ENCODE measurements around the gene CLASP1. TPM values are rescaled to one million over a fixed set of nuclear protein-coding genes. Genes with fewer than 3 reads are reported as not detected.
"Not testable (repeated sequence)": the region's sequence is repeated elsewhere in the genome, so short reads cannot be mapped to it uniquely, and the experiment has no call there.

The CLASP1 gene
- 16.0 TPM for polyA plus RNA-seq

- Mint-ChIP-seq H3K36me3 (peaks cover 3% of the 10 kb centered on the region), H3K27me3 (no peaks in the 10 kb centered on the region), H3K4me3 (peak within 1 kb of the TSS; percentile 99 to 100 (median 100)), H3K9me3 (no peaks in the 10 kb centered on the region), H3K27ac (peak within 1 kb of the TSS; percentile 99 to 100 (median 100)), H3K4me1 (peaks cover 34 to 48% (median 43%) of the 10 kb centered on the region in 3 donors)
These were observed at the start of gene CLASP1 for GRCh38 chr2:121649149-121649595. TSS of gene CLASP1 (minus strand) at chr2:121649462. CDS start at chr2:121605895, 43,567 bp downstream.

- no peak overlapping the region for H3K27ac Mint-ChIP-seq
- H3K36me3 Mint-ChIP-seq: peaks cover 2% of the 10 kb centered on the region
- peaks cover 6 to 10% (median 7%) of the 10 kb centered on the region in 3 donors for H3K4me1 Mint-ChIP-seq
- H3K4me3 Mint-ChIP-seq: no peak overlapping the region
- no peaks in the 10 kb centered on the region for H3K9me3 Mint-ChIP-seq
- H3K27me3 Mint-ChIP-seq: peaks cover 4% of the 10 kb centered on the region
These were observed 49.2 kb upstream of the CLASP1 start for GRCh38 chr2:121698318-121698930.

- H3K27ac Mint-ChIP-seq: no peak overlapping the region
- H3K4me3 Mint-ChIP-seq: no peak overlapping the region
- peaks cover 4% of the 10 kb centered on the region for H3K27me3 Mint-ChIP-seq
- H3K36me3 Mint-ChIP-seq: peaks cover 2% of the 10 kb centered on the region
- no peaks in the 10 kb centered on the region for H3K9me3 Mint-ChIP-seq
- peaks cover 6 to 10% (median 7%) of the 10 kb centered on the region in 3 donors for H3K4me1 Mint-ChIP-seq
These were observed 47.9 kb upstream of the CLASP1 start for GRCh38 chr2:121697108-121697631.

GRCh38 chr2:121696410-121696930 is 47.2 kb upstream of the CLASP1 start:
- Mint-ChIP-seq H3K27me3 (peaks cover 4% of the 10 kb centered on the region), H3K36me3 (peaks cover 2% of the 10 kb centered on the region), H3K4me3 (no peak overlapping the region), H3K9me3 (no peaks in the 10 kb centered on the region), H3K4me1 (peaks cover 6 to 10% (median 7%) of the 10 kb centered on the region in 3 donors), H3K27ac (no peak overlapping the region)

GRCh38 chr2:121695171-121695451 is 45.8 kb upstream of the CLASP1 start:
- H3K9me3 Mint-ChIP-seq: no peaks in the 10 kb centered on the region
- peaks cover 4% of the 10 kb centered on the region for H3K27me3 Mint-ChIP-seq
- no peak overlapping the region for H3K4me3 Mint-ChIP-seq
- H3K4me1 Mint-ChIP-seq: peaks cover 6 to 10% (median 7%) of the 10 kb centered on the region in 3 donors
- peaks cover 2% of the 10 kb centered on the region for H3K36me3 Mint-ChIP-seq
- no peak overlapping the region for H3K27ac Mint-ChIP-seq

GRCh38 chr2:121694398-121695170 is 45.3 kb upstream of the CLASP1 start:
- no peak overlapping the region for H3K27ac Mint-ChIP-seq
- peaks cover 3% of the 10 kb centered on the region for H3K27me3 Mint-ChIP-seq
- peaks cover 4% of the 10 kb centered on the region for H3K36me3 Mint-ChIP-seq
- H3K4me1 Mint-ChIP-seq: peaks cover 5 to 8% (median 5%) of the 10 kb centered on the region in 3 donors
- no peaks in the 10 kb centered on the region for H3K9me3 Mint-ChIP-seq
- H3K4me3 Mint-ChIP-seq: no peak overlapping the region

GRCh38 chr2:121690572-121690971 is 41.3 kb upstream of the CLASP1 start:
- H3K4me1 Mint-ChIP-seq, H3K36me3 Mint-ChIP-seq, H3K27ac Mint-ChIP-seq, H3K27me3 Mint-ChIP-seq, H3K4me3 Mint-ChIP-seq, H3K9me3 Mint-ChIP-seq: not testable (repeated sequence)

- Mint-ChIP-seq H3K27me3 (no peaks in the 10 kb centered on the region), H3K4me1 (peaks cover 0 to 5% (median 0%) of the 10 kb centered on the region in 3 donors), H3K27ac (no peak overlapping the region), H3K36me3 (peaks cover 2% of the 10 kb centered on the region), H3K4me3 (no peak overlapping the region), H3K9me3 (no peaks in the 10 kb centered on the region)
These were observed 40.8 kb upstream of the CLASP1 start for GRCh38 chr2:121690095-121690494.

GRCh38 chr2:121689356-121689755 is 40.1 kb upstream of the CLASP1 start:
- Mint-ChIP-seq H3K27ac (no peak overlapping the region), H3K9me3 (no peaks in the 10 kb centered on the region), H3K27me3 (no peaks in the 10 kb centered on the region), H3K4me1 (peaks cover 0 to 5% (median 0%) of the 10 kb centered on the region in 3 donors), H3K4me3 (no peak overlapping the region), H3K36me3 (peaks cover 2% of the 10 kb centered on the region)

- Mint-ChIP-seq H3K4me3 (no peak overlapping the region), H3K27ac (no peak overlapping the region), H3K36me3 (peaks cover 2% of the 10 kb centered on the region), H3K4me1 (peaks cover 0 to 5% (median 0%) of the 10 kb centered on the region in 3 donors), H3K9me3 (no peaks in the 10 kb centered on the region), H3K27me3 (no peaks in the 10 kb centered on the region)
These were observed 39.6 kb upstream of the CLASP1 start for GRCh38 chr2:121688820-121689219.

GRCh38 chr2:121686902-121687301 is 37.6 kb upstream of the CLASP1 start:
- peaks cover 2% of the 10 kb centered on the region for H3K36me3 Mint-ChIP-seq
- H3K9me3 Mint-ChIP-seq: peaks cover 3 to 5% (median 4%) of the 10 kb centered on the region in 3 donors
- no peak overlapping the region for H3K27ac Mint-ChIP-seq
- no peaks in the 10 kb centered on the region for H3K27me3 Mint-ChIP-seq
- peaks cover 0 to 5% (median 0%) of the 10 kb centered on the region in 3 donors for H3K4me1 Mint-ChIP-seq
- H3K4me3 Mint-ChIP-seq: no peak overlapping the region

- peaks cover 5 to 12% (median 8%) of the 10 kb centered on the region in 3 donors for H3K9me3 Mint-ChIP-seq
- no peaks in the 10 kb centered on the region for H3K27me3 Mint-ChIP-seq
- peak overlapping the region in 1 of 3 donors; percentile 31 for H3K27ac Mint-ChIP-seq
- peaks cover 0 to 5% (median 0%) of the 10 kb centered on the region in 3 donors for H3K4me1 Mint-ChIP-seq
- peaks cover 3% of the 10 kb centered on the region for H3K36me3 Mint-ChIP-seq
- no peak overlapping the region for H3K4me3 Mint-ChIP-seq
These were observed 37.0 kb upstream of the CLASP1 start for GRCh38 chr2:121686218-121686617.

GRCh38 chr2:121682396-121683298 is 33.4 kb upstream of the CLASP1 start:
- Mint-ChIP-seq H3K4me1 (peaks cover 0 to 2% (median 1%) of the 10 kb centered on the region in 3 donors), H3K27me3 (no peaks in the 10 kb centered on the region), H3K36me3 (peaks cover 3% of the 10 kb centered on the region), H3K9me3 (peaks cover 8 to 23% (median 12%) of the 10 kb centered on the region in 3 donors), H3K4me3 (peak overlapping the region in 1 of 4 donors; percentile 34), H3K27ac (peak overlapping the region in 1 of 3 donors; percentile 73)

GRCh38 chr2:121677855-121678254 is 28.6 kb upstream of the CLASP1 start:
- Mint-ChIP-seq H3K27me3 (no peaks in the 10 kb centered on the region), H3K27ac (no peak overlapping the region), H3K36me3 (peaks cover 3% of the 10 kb centered on the region), H3K9me3 (peaks cover 12 to 30% (median 21%) of the 10 kb centered on the region in 3 donors), H3K4me1 (peaks cover 0 to 1% (median 1%) of the 10 kb centered on the region in 3 donors), H3K4me3 (no peak overlapping the region)
